Measurements from ENCODE around the gene CTSH.

Gene CTSH

DNA sequence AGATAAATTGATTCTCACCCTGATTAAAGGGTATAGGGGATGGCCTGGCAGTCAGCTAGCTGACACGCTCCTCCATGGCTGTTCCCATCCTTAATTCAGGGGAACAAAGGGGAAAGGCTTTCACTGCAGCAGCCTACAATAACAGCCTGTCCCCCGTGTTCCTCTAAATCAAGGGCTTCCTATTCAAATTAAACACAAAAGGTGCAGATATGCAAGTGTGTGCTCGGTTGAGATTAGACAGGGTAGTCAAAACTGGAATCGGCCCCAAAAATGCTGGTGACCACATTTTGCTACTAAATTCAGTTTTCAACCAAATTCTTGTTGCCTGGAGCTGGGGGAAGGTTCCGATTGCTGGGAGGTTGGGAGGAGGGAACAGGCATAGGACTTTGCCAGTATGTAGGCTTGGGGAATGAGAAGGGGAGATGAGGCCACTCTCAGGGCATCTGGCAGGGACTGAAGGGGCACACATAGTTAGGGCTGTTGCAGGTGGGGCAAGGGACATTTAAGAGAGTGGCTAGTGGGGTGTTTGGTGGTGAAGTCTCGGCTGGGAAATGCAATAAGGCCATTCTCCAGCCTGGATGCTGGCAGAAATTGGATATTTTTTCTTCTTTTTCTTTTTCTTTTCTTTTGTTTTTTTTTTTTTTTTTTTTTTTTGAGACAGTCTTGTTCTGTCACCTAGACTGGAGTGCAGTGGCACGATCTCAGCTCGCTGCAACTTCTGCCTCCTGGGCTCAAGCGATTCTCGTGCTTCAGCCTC lies 32.9 kb upstream of the CTSH start:
- DNase-seq (ENCODE audit: low read depth, low spot score) = no peak

DNA sequence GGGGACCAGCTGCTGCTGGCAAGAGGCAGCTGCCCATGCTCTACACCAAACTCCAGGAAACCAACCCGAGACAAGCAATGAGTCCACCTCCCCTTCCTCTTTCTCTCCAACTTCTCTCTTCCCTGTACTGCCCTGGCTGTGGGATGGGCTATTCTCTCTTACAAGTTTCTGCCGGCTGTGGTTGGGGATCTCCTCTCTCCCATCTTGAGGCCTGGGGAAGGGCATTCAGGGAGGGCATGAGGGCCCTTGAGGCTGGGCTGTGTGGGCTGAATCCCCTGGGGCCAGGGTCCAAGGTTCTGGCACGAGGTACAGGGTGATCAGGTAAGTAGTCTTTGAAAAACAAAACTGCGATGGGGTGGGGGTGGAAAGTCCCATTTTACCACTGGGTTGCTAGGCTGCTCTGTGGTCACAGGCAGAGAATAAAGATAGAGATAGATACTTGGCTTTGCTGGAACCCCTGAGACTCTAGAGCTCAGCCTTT lies 32.3 kb upstream of the CTSH start:
- DNase-seq (ENCODE audit: low read depth, low spot score) = no peak

DNA sequence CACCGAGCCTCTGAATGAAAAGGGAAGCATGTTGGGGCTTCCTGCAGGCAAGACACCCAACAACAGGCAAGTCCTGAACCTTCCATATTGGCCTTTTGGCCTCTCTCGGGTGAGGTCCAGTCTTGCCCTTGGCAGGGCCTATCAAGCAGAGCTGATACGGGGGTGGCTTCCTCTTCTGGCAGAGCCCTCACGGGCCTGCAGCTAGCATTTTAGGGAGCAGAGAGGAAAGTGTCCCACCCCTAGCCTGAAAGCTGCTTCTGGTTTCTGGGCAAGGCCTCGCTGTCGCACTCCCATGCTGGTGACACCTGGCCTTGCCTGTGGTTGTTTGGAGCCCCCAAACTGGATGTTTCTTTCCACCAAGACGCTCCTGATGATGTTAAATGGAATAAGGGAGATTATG lies 31.8 kb upstream of the CTSH start:
- no peak for DNase-seq (ENCODE audit: low read depth, low spot score)

- DNase-seq (ENCODE audit: low read depth, low spot score) = no peak
Observed at GRCh38 chr15:78974272-78974918, 29.5 kb upstream of the CTSH start.

DNA sequence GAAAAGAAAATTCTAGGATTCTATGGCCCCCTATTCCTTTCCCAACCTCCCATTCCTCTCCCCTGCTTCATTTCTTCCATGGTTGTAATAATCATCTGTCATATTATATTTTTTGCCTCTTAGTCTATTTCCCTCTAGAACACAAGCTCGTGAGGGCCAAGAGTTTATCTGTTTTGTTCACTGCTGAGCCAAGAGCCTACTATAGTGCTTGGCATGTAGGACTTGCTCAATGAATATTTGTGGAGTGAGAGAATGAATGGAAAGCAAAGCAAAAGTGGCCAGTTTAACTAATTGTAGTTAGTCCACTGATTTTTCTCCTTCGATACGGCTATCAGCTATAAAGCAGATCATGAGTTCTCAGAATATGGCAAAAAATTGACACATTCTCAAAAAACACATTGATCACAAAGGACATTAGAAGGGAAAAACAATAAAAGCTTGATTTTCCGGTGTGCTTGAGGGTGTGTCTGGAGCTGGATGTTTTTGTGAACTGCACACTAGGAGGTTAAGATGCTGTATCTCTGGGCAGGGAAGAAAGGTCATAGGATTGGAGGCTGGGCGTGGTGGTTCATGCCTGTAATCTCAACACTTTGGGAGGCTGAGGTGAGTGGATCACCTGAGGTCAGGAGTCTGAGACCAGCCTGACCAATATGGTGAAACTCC lies 25.0 kb upstream of the CTSH start:
- no peak for DNase-seq (ENCODE audit: low read depth, low spot score)

DNA sequence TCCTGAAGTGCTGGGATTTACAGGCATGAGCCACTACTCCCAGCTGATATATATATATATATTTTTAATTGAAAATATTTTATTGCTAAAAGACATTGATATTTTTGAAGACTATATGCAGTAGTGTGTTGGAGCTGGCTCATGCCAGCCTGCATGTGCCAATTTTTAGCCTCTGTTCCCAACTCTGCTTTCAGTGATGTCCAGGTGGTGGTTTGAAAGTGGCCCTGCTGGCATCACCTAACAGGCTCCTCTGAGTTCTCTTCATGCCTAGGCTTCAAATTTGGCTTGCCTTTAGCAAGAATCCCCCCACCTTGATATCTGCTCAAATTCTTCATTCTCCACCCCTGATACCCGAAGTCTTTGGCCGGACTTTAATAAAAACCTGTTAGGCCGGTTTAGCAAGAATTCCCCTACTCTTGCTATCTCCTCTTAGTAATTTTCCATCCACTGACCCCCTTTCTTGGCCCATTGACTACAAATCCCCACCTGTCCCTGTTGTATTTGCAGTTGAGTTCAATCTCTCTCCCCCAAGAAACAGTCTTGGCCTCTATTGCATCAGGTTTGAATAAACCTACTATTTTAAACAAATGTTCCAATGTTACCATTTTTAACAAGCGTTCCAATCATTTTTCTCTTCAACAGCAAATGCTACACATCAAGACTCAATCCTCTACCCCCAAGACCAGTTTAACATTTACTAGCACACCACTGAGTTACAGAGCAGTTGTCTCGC lies 23.9 kb upstream of the CTSH start:
- no peak for DNase-seq (ENCODE audit: low read depth, low spot score)

DNA sequence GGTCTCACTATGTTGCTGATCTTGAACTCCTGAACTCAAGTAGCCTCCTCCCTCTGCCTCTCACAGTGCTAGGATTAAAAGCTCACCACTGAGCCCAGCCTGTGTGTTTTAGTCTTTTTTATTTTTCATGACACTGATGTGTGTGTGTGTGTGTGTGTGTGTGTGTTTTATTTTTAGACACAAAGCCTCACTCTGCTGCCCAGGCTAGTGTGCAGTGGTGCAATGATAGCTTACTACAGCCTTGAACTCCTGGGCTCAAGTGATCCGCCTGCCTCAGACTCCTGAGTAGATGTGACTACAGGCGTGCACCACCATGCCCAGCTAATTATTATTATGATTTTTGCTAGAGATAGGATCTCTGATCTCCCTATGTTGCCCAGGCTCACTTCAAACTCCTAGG lies 23.3 kb upstream of the CTSH start:
- DNase-seq (ENCODE audit: low read depth, low spot score) = no peak

- no peak for DNase-seq (ENCODE audit: low read depth, low spot score)
Observed at GRCh38 chr15:78960308-78960707, 15.5 kb upstream of the CTSH start.

DNA sequence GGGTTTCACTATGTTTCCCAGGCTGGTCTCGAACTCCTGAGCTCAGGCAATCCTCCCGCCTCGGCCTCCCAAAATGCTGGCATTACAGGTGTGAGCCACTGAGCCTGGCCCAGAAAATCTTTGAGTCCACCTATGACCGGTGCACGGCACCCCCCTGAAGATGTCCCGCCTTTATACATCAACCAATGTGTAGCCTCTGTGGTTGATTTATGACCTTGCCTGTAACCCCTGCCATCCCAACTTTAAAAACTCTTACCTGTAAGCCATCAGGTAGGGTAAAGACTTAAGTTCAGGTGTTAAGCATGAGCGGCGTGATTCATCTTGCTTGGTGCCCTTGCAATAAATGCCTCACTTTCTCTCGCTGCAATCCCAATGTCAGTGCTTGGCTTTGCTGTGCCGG lies 14.5 kb upstream of the CTSH start:
- no peak for DNase-seq (ENCODE audit: low read depth, low spot score)

- no peak for DNase-seq (ENCODE audit: low read depth, low spot score)
Observed at GRCh38 chr15:78957416-78958093, 12.7 kb upstream of the CTSH start.

DNA sequence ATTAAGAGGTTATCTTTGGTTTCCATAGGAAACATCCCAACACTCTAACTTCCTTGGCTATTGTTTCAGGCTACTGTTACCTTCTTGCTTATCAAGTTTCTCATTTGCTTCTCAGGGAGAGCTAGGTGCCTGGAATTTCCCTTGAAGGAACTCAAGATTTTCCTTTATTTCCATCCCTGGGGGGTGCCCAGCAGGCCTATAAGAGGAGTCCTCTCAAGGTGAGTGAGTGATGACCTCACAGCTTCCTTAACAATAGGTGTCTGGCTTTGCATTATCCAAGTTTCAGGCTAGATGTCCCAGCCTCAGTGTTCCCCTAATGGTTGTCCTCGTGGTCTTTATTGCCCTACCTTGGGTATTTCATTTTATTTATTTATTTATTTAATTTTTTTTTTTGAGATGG lies 12.1 kb upstream of the CTSH start:
- no peak for DNase-seq (ENCODE audit: low read depth, low spot score)

DNA sequence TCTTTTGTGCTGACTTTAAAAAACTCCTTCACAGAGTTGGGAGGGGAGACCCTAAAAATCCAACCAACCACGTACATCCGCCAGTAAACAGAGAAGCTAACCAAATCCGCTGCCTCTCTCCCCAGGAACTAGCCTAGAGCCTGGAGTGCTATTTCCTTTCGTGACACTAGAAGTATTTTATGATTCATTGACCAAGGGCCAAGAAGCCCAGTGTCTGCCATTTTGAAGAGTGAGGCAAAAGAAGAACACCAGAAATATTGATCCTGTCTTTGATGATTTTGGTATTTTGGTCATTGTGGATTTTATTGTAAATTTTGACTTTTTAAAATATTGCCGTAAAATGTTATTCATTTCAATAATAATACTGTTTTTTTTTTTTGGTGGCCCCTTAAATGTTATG lies 10.5 kb upstream of the CTSH start:
- no peak for DNase-seq (ENCODE audit: low read depth, low spot score)

DNA sequence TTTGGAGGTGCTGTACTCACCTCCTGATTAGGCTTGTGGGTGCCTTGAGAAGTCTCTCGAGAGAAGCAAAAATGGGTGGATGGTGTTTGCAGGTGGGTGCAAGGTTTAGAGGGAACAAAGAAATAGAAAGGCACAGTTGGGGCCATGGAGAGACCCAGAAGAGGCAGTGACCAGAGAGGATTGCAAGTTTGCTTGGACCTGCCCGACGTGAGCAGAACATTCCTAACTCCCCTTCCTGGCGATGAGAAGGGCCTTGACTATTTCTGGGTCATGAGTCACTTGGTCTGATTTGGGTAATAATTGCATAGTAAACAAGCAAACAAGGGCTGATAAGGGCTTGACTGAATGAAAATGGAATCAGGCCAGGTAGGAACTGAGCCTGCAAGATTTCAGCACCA lies 7.0 kb upstream of the CTSH start:
- DNase-seq (ENCODE audit: low read depth, low spot score) = peak; percentile 54

DNA sequence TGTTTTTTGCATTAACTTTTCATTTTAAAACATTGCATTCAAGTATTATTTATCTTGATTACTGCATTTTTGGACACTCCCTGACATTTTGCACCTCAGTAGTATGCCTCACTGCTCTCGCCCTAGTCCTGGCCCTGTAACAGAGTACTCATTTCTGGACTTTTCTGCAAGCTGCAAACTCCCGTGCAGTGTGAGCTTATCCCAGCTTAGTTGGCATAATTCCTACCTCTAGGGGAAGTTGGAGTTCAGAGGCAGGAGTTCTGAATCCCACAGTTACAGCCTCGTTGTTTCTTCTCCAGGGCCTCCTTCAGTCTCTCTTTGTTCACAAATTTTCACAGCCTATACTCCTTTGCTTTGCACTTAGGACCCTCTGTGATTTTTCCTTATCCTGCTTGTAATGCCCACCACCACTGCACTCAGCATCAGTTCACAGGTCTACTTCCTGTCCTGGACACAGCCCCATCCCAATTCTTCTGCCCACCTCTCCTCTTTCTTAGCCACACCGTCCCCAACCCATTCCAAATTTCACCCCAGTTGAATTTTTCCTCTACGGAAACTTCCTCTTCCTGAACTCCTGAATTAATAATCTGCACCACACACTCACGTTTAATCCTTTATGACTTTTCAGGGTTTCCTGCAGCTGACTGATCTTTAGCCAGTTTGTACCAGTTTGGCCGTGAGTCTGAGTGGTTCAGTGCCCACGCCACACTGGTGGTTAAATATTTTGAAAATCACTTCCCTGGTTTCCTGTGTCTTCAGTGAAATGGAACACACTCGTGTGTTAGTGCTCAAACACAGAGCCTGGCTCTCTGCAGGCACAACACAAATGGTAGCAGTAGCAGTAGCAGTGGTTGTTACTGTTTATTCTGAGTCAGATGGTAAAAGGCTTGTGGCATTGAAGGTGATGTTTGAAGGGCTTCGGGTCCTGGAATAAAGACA lies 6.3 kb upstream of the CTSH start:
- DNase-seq (ENCODE audit: low read depth, low spot score) = peak; percentile 62

DNA sequence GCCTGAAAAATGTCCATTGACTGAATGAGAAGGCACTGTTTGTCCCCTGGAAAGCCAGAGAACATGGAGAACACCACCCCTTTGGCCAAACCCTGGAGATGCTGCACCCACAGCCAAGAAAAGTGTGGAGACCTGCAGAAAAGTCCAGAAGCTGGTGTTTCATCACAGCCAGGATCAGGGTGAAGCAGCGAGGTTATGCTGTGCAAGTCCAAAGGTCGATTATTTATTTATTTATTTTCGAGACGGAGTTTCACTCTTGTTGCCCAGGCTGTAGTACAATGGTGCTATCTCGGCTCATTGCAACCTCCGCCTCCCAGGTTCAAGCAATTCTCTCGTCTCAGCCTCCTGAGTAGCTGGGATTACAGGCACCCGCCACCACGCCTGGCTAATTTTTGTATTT lies 5.5 kb upstream of the CTSH start:
- DNase-seq (ENCODE audit: low read depth, low spot score) = no peak

DNA sequence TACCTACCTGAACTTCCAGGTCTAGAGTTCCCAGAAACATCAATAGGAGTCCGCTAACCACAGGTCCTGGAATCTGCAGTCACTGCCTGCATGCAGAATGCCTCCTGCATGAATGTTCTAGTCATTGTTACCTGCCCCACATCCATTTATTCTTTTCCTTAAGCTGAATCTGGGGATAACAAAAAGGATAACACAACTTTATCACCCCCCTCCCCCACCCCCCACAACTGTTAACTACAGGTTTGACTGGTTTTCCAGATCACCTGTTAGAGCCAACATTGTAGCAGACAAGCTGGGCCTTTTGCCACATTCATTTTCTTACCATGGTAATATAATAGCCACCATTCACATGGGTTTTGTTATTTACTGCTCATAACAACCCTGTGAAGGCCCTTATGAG lies 4.6 kb upstream of the CTSH start:
- DNase-seq (ENCODE audit: low read depth, low spot score) = no peak

- DNase-seq (ENCODE audit: low read depth, low spot score) = no peak
Observed at GRCh38 chr15:78947506-78947905, 2.7 kb upstream of the CTSH start.

DNA sequence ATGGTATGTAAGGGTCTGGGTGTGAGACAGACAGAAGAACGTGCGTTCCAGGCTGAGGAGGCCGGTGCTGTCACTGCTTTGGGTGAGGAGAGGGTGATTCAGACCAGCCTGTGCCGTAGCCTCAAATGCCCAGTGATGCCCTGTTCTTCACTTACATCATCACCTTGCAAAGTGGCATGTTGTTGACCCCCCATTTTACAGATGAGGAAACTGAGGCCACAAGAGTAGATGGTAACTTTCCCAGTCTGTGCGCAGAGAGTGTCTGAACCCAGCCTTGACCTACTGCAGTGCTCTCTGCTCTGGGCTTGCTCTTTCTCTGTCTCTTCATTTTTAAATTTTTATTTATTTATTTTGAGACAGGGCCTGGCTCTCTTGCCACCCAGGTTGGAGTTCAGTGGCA lies 1.6 kb upstream of the CTSH start:
- DNase-seq (ENCODE audit: low read depth, low spot score) = no peak

DNA sequence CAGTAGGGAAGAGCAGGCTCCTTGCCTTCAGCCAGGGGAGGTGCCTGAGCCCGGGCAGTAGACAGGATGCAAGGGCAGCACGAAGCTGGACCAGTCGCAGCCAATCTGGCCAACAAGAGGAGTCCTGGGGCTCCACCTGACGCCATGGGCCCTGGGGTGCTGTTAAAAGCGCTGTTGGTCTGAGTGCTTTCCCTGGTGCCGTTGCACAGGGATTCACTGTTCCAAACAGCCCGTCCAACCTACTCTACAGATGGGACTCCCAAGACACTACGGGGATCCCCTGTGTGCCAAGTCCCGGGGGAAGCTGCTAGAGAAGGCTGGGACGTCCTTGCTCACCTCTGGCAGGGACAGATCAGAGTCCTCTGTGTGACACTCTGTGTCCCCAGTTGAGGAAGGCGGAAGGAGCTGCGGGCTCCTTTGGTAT lies 632 bp downstream of the CTSH start:
- no peak for DNase-seq (ENCODE audit: low read depth, low spot score)

DNA sequence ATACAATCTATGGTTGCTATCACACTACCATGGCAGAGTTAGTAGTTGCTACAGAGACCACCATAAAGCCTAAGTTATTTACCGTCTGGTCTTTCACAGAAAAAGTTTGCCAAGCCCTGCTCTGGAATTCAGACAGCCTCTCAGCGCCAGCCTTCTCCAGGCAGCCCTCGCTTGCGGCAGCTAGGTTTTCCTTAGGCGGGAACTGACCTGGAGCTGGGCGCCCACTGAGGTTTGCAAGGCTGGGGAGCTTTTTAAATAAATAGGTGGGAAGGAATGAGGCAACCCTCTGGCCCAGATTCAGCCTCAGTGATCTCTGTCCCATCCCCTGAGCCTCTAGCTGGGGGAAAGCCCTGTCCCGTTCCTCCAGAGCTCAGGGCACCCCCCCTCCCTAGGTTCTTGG lies 1.2 kb downstream of the CTSH start:
- peak; percentile 49 for DNase-seq (ENCODE audit: low read depth, low spot score)

GRCh38 chr15:78942741-78943140 lies 2.1 kb downstream of the CTSH start:
- DNase-seq (ENCODE audit: low read depth, low spot score) = no peak

All from astrocyte of the hippocampus (primary cell).